SK-N-SH (cell line): ENCODE measurements around the gene LRRN1. TPM values are rescaled to one million over a fixed set of nuclear protein-coding genes. Genes with fewer than 3 reads are reported as not detected.
"Not testable (repeated sequence)": the region's sequence is repeated elsewhere in the genome, so short reads cannot be mapped to it uniquely, and the experiment has no call there.

Experiments
- CTCF ChIA-PET: fragments of 300-600, 350-600 bp; formaldehyde crosslinking; extraction: SDS; loops from one replicate; lab custom pipeline; 2021; lab: Yijun Ruan, JAX
- POLR2A ChIA-PET: fragments of 350-600 bp; sonication (Branson Sonifier 250); formaldehyde crosslinking; extraction: SDS; loops from one replicate; lab custom pipeline; 2020; ENCODE audit warnings: antibody characterized with exemption, inconsistent platforms; lab: Yijun Ruan, JAX
- DNase-seq: peaks from one replicate; pipeline ENCODE4 v3.0.0; 2012
- H2AFZ ChIP-seq: fragments of 200-600 bp; sonication (generic); 2 replicates; pipeline ENCODE4 v1.8.1; 2016; ENCODE audit warnings: antibody characterized with exemption, mild to moderate bottlenecking, low read depth
- H3F3A ChIP-seq: fragments of 200-600 bp; sonication (generic); replicated peaks from 2 replicates; pipeline ENCODE3; 2016; ENCODE audit warnings: antibody characterized with exemption, mild to moderate bottlenecking; ENCODE audit not compliant: insufficient read depth
- H3K27ac ChIP-seq, 2 experiments: fragments of 200-500 bp in 1 of 2; fragments of 200-600 bp in 1 of 2; sonication (Bioruptor generic) in 1 of 2; sonication (generic), shearing (Covaris generic) in 1 of 2; 2 replicates each; pipeline versions ENCODE4 v1.5.1 to v1.6.1; 2014 to 2016; ENCODE audit warnings: low read depth in 2 of 2, inconsistent platforms in 1 of 2, low read length in 1 of 2, mild to moderate bottlenecking in 1 of 2, mixed read lengths in 1 of 2
- H3K27me3 ChIP-seq: fragments of 200-600 bp; sonication (generic), shearing (Covaris generic); 2 replicates; pipeline ENCODE4 v1.6.1; 2016; ENCODE audit warnings: mixed run types; ENCODE audit not compliant: insufficient read depth
- H3K36me3 ChIP-seq, 2 experiments: fragments of 200-500 bp in 1 of 2; fragments of 200-600 bp in 1 of 2; sonication (Bioruptor generic) in 1 of 2; sonication (generic) in 1 of 2; replicated peaks in 1 of 2; 2 replicates each; pipeline versions ENCODE3 to v1.5.1; 2014 to 2016; ENCODE audit warnings: low read length in 1 of 2, mild to moderate bottlenecking in 1 of 2; ENCODE audit not compliant: insufficient read depth in 2 of 2, control insufficient read depth in 1 of 2
- H3K4me1 ChIP-seq, 2 experiments: fragments of 200-500 bp in 1 of 2; fragments of 200-600 bp in 1 of 2; sonication (Bioruptor generic) in 1 of 2; sonication (generic), shearing (Covaris generic) in 1 of 2; 2 replicates each; pipeline versions ENCODE4 v1.5.1 to v1.6.1; 2014 to 2016; ENCODE audit warnings: low read depth in 1 of 2, low read length in 1 of 2, mixed run types in 1 of 2; ENCODE audit not compliant: insufficient read depth in 2 of 2, control insufficient read depth in 1 of 2
- H3K4me2 ChIP-seq: fragments of 200-600 bp; sonication (generic), shearing (Covaris generic); 2 replicates; pipeline ENCODE4 v1.6.1; 2017; ENCODE audit warnings: mixed run types
- H3K4me3 ChIP-seq, 2 experiments: fragments of 200-500 bp in 1 of 2; fragments of 200-600 bp in 1 of 2; sonication (Bioruptor generic) in 1 of 2; sonication (generic), shearing (Covaris generic) in 1 of 2; 2 replicates each; pipeline versions ENCODE4 v1.5.1 to v1.8.1; 2014 to 2016; ENCODE audit warnings: low read depth in 2 of 2, inconsistent platforms in 1 of 2, low read length in 1 of 2, mild to moderate bottlenecking in 1 of 2, mixed read lengths in 1 of 2, moderate library complexity in 1 of 2
- H3K79me2 ChIP-seq: fragments of 200-600 bp; sonication (generic); 2 replicates; pipeline ENCODE4 v1.8.1; 2017; ENCODE audit warnings: mild to moderate bottlenecking; ENCODE audit not compliant: insufficient read depth
- H3K9ac ChIP-seq: fragments of 200-600 bp; sonication (generic); 2 replicates; pipeline ENCODE4 v1.6.1; 2017; ENCODE audit warnings: mixed run types
- H3K9me2 ChIP-seq: fragments of 200-600 bp; sonication (generic); 2 replicates; pipeline ENCODE4 v1.6.1; 2017; ENCODE audit warnings: mixed run types
- H3K9me3 ChIP-seq: fragments of 200-600 bp; sonication (generic); 2 replicates; pipeline ENCODE4 v1.6.1; 2017; ENCODE audit warnings: mixed run types, mild to moderate bottlenecking, moderate library complexity
- H4K20me1 ChIP-seq: fragments of 200-600 bp; sonication (generic); 2 replicates; pipeline ENCODE4 v1.6.1; 2017; ENCODE audit warnings: mild to moderate bottlenecking, mixed run types; ENCODE audit not compliant: insufficient read depth
- CHD2 ChIP-seq: fragments of 150-350 bp; IDR thresholded peaks from 2 replicates; pipeline ENCODE4 v1.6.1; 2018; ENCODE audit warnings: low read length; ENCODE audit not compliant: partially characterized antibody
- ELF1 ChIP-seq: IDR thresholded peaks from 2 replicates; pipeline ENCODE4 v1.4.0; 2012
- EP300 ChIP-seq, 2 experiments: IDR thresholded peaks; 2 replicates each; pipeline versions ENCODE4 v1.4.0 to v1.6.1; 2012; ENCODE audit warnings: borderline replicate concordance in 1 of 2, low read depth in 1 of 2, low read length in 1 of 2
- FOXJ3 ChIP-seq: sonication (generic); formaldehyde crosslinking; IDR thresholded peaks from 2 replicates; pipeline ENCODE4 v1.5.1; 2020; ENCODE audit warnings: mild to moderate bottlenecking, missing genetic modification reagents
- GABPA ChIP-seq: IDR thresholded peaks from 2 replicates; pipeline ENCODE4 v1.4.0; 2012; ENCODE audit warnings: low read depth, mild to moderate bottlenecking
- JUND ChIP-seq: IDR thresholded peaks from 2 replicates; pipeline ENCODE4 v1.4.0; 2012
- MEF2A ChIP-seq: IDR thresholded peaks from 2 replicates; pipeline ENCODE4 v1.4.0; 2012; ENCODE audit warnings: low read depth, borderline replicate concordance
- MXI1 ChIP-seq: IDR thresholded peaks from 2 replicates; pipeline ENCODE4 v1.6.1; 2012; ENCODE audit warnings: mild to moderate bottlenecking, low read depth, low read length, improper control_type of control experiment
- NFIC ChIP-seq: IDR thresholded peaks from 2 replicates; pipeline ENCODE4 v1.4.0; 2012; ENCODE audit warnings: borderline replicate concordance
- PBX3 ChIP-seq: IDR thresholded peaks from 2 replicates; pipeline ENCODE4; 2012
- POLR2AphosphoS5 ChIP-seq: IDR thresholded peaks from 2 replicates; pipeline ENCODE4 v1.6.1; 2012; ENCODE audit warnings: low read depth, low read length
- RFX5 ChIP-seq: IDR thresholded peaks from 2 replicates; pipeline ENCODE4 v1.6.1; 2012; ENCODE audit warnings: mild to moderate bottlenecking, improper control_type of control experiment, low read length
- SIN3A ChIP-seq: IDR thresholded peaks from 2 replicates; pipeline ENCODE4 v1.6.1; 2012; ENCODE audit warnings: low read depth, mild to moderate bottlenecking, low read length, moderate library complexity, borderline replicate concordance
- USF2 ChIP-seq: fragments of 150-350 bp; IDR thresholded peaks from 2 replicates; pipeline ENCODE4 v1.6.1; 2017; ENCODE audit warnings: antibody characterized with exemption, low read length, low read depth, borderline replicate concordance
- YY1 ChIP-seq: IDR thresholded peaks from 2 replicates; pipeline ENCODE4 v1.4.0; 2012; ENCODE audit warnings: low read depth, mild to moderate bottlenecking
- WGBS: methylation state at CpG from one replicate; pipeline ENCODE4 v1.1.6; 2017; ENCODE audit warnings: low lambda C conversion rate; 5-methylcytosine and 5-hydroxymethylcytosine counted together
- polyA plus RNA-seq, 3 experiments: library from polyadenylated mRNA; depleted of rRNA; stranded (reverse); fragments of >200 nt; gene quantifications; 2 replicates each; pipeline ENCODE4 v1.2.3, GENCODE V29; 2012
- TF ChIP-seq, protein P1 (sequence below): fragments of 150-350 bp; IDR thresholded peaks from 2 replicates; pipeline ENCODE4 v1.6.1; 2016; ENCODE audit warnings: mild to moderate bottlenecking, low read depth, low read length
- TF ChIP-seq, protein P2 (sequence below): IDR thresholded peaks from 2 replicates; pipeline ENCODE4 v1.4.0; 2012; ENCODE audit warnings: low read depth, borderline replicate concordance
- TF ChIP-seq, protein P3 (sequence below): fragments of 200-600 bp; sonication (generic); IDR thresholded peaks from 2 replicates; pipeline ENCODE4 v1.6.1; 2017; ENCODE audit warnings: antibody characterized with exemption, mild to moderate bottlenecking, moderate library complexity

Gene LRRN1
- polyA plus RNA-seq, 1 of the 3 experiments (the other 2 are of a cell fraction) = 0.03 TPM

DNA sequence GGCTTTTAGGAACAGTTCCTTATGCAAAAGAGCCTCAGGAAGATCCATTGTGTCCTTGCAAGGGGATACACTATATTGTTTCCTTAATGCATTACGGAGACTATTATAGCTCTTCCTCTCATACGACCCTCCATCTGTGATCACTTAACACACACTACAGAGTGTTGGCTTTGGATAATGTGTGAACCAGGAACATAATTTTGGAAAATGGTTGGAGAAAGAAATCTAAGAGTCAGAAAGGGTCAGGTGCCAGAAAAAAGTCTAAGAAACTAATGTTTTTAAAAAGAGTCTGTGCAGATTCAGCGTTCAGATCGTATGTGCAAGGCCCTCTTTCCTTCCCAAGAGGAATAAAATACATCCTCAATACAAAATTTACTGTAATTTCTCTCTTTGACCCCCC is 27.3 kb downstream of the LRRN1 start:
- WGBS = 45% methylated on average over 4 of the region's 4 CpGs

GRCh38 chr3:3827111-3827510 is 27.9 kb downstream of the LRRN1 start:
- H3K4me1 ChIP-seq = no peaks in the 10 kb centered on the region
- H3K9me2 ChIP-seq = no peaks in the 10 kb centered on the region
- H3K79me2 ChIP-seq = no peaks in the 10 kb centered on the region
- H3K4me3 ChIP-seq = no peak overlapping the region
- no peak overlapping the region for H3K27ac ChIP-seq
- no peaks in the 10 kb centered on the region for H3F3A ChIP-seq
- no peaks in the 10 kb centered on the region for H3K9me3 ChIP-seq
- TF ChIP-seq YY1 = no peak
- no peak for TF ChIP-seq ELF1
- TF ChIP-seq SIN3A = no peak
- TF ChIP-seq, protein P1, sequence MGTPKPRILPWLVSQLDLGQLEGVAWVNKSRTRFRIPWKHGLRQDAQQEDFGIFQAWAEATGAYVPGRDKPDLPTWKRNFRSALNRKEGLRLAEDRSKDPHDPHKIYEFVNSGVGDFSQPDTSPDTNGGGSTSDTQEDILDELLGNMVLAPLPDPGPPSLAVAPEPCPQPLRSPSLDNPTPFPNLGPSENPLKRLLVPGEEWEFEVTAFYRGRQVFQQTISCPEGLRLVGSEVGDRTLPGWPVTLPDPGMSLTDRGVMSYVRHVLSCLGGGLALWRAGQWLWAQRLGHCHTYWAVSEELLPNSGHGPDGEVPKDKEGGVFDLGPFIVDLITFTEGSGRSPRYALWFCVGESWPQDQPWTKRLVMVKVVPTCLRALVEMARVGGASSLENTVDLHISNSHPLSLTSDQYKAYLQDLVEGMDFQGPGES = no peak
- no peak for TF ChIP-seq GABPA
- no peak for TF ChIP-seq RFX5
- no peak for TF ChIP-seq PBX3
- no peak for TF ChIP-seq MEF2A
- TF ChIP-seq POLR2AphosphoS5 = no peak
- TF ChIP-seq CHD2 = no peak
- TF ChIP-seq EP300 (IDR thresholded peaks at IDR 0.05; ENCODE audit: borderline replicate concordance in 1 of 2, low read depth in 1 of 2, low read length in 1 of 2) = no peak
- TF ChIP-seq JUND = no peak
- TF ChIP-seq FOXJ3 (CRISPR knock-in tag) = no peak
- TF ChIP-seq MXI1 = no peak
- TF ChIP-seq NFIC = no peak
- H2AFZ ChIP-seq = no peak overlapping the region
- no peaks in the 10 kb centered on the region for H3K27me3 ChIP-seq
- CTCF ChIA-PET = no interaction called here
- no peak overlapping the region for H3K4me2 ChIP-seq
- 33% methylated on average over 1 of the region's 1 CpG for whole genome bisulfite sequencing
- no peak for DNase-seq
- no peaks in the 10 kb centered on the region for H3K36me3 ChIP-seq
- H3K9ac ChIP-seq = no peak overlapping the region
- H4K20me1 ChIP-seq = no peaks in the 10 kb centered on the region
- POLR2A ChIA-PET = no interaction called here

More for the DNA sequence above, 27.3 kb downstream of the LRRN1 start:
- no peak overlapping the region for H2AFZ ChIP-seq
- no peak overlapping the region for H3K4me2 ChIP-seq
- no peaks in the 10 kb centered on the region for H3K27me3 ChIP-seq
- H3K9ac ChIP-seq = no peak overlapping the region
- H3K27ac ChIP-seq = no peak overlapping the region
- no peaks in the 10 kb centered on the region for H3K36me3 ChIP-seq
- H3F3A ChIP-seq = no peaks in the 10 kb centered on the region
- H3K79me2 ChIP-seq = no peaks in the 10 kb centered on the region
- no peak overlapping the region for H3K4me3 ChIP-seq
- no peak for DNase-seq
- TF ChIP-seq, protein P2, sequence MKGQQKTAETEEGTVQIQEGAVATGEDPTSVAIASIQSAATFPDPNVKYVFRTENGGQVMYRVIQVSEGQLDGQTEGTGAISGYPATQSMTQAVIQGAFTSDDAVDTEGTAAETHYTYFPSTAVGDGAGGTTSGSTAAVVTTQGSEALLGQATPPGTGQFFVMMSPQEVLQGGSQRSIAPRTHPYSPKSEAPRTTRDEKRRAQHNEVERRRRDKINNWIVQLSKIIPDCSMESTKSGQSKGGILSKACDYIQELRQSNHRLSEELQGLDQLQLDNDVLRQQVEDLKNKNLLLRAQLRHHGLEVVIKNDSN = no peak
- TF ChIP-seq CHD2 (no peak), FOXJ3 (CRISPR knock-in tag) (no peak), USF2 (no peak)
- TF ChIP-seq, protein P1 = no peak
- TF ChIP-seq, protein P3, sequence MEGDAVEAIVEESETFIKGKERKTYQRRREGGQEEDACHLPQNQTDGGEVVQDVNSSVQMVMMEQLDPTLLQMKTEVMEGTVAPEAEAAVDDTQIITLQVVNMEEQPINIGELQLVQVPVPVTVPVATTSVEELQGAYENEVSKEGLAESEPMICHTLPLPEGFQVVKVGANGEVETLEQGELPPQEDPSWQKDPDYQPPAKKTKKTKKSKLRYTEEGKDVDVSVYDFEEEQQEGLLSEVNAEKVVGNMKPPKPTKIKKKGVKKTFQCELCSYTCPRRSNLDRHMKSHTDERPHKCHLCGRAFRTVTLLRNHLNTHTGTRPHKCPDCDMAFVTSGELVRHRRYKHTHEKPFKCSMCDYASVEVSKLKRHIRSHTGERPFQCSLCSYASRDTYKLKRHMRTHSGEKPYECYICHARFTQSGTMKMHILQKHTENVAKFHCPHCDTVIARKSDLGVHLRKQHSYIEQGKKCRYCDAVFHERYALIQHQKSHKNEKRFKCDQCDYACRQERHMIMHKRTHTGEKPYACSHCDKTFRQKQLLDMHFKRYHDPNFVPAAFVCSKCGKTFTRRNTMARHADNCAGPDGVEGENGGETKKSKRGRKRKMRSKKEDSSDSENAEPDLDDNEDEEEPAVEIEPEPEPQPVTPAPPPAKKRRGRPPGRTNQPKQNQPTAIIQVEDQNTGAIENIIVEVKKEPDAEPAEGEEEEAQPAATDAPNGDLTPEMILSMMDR = no peak
- TF ChIP-seq, all 33 proteins: peak for 0
- Histone ChIP-seq H3K9me3 (no peaks in the 10 kb centered on the region), H4K20me1 (no peaks in the 10 kb centered on the region), H3K4me1 (no peaks in the 10 kb centered on the region), H3K9me2 (no peaks in the 10 kb centered on the region)
- ChIA-PET CTCF (no interaction called here), POLR2A (no interaction called here)

DNA sequence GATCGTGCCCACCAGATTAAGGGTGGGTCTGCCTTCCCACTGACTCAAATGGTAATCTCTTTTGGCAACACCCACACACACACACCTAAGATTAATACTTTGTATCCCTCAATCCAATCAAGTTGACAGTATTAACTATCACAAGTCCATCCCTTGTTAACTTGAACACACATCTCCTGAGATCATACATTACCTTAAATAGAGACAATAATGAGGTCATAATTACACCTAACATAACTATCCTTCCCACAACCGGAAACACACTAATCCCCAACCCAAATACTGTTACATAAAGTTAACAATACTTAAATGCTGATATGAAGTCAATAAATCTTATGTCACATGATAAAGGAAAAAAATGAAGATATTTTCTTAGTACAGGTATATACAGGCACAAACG is 29.2 kb downstream of the LRRN1 start:
- H4K20me1 ChIP-seq, H3K9me2 ChIP-seq, H2AFZ ChIP-seq, POLR2A ChIA-PET, H3K9ac ChIP-seq, DNase-seq, H3K79me2 ChIP-seq, H3K4me3 ChIP-seq, H3K27ac ChIP-seq, H3K36me3 ChIP-seq, H3K4me1 ChIP-seq, H3K9me3 ChIP-seq, H3K27me3 ChIP-seq, H3F3A ChIP-seq, H3K4me2 ChIP-seq, CTCF ChIA-PET: not testable (repeated sequence)
- 12% methylated on average over 3 of the region's 3 CpGs for WGBS
